Body of pancreas (tissue), 4 donors: ENCODE data around the gene ACSBG1.

Source experiments
- POLR2A ChIP-seq, 3 donors: fragments of 450-650 bp; IDR thresholded peaks; one replicate each; pipeline ENCODE4 v1.6.1; 2016; ENCODE audit warnings: antibody characterized with exemption in 3 of 3, mild to moderate bottlenecking in 2 of 3
- TF ChIP-seq, protein P1 (sequence below), 7 experiments: fragments of 450-650 bp in 4 of 7; fragments of 200-600 bp in 3 of 7; sonication (generic) in 3 of 7; IDR thresholded peaks; one replicate each; pipeline ENCODE4 v1.5.1; 2016 to 2019; ENCODE audit warnings: antibody characterized with exemption in 7 of 7

DNA sequence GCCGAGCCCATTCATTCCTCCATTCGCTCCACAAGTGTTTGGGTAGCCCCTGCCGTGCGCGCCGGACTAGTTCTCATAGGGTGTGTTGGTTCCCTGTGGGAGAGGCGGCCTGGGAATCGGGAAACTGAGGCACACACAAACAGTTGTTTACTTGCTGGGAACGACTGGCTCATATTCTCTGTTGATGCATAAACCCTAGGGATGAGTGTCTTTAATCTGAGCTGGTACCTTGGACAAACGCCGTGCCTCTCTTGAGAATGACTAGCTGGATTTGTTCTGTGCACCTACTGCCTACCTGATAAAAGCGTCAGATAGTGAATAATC lies 30.7 kb upstream of the ACSBG1 start:
- TF ChIP-seq POLR2A (IDR thresholded peaks at IDR 0.05), result no peak
- TF ChIP-seq, protein P1, sequence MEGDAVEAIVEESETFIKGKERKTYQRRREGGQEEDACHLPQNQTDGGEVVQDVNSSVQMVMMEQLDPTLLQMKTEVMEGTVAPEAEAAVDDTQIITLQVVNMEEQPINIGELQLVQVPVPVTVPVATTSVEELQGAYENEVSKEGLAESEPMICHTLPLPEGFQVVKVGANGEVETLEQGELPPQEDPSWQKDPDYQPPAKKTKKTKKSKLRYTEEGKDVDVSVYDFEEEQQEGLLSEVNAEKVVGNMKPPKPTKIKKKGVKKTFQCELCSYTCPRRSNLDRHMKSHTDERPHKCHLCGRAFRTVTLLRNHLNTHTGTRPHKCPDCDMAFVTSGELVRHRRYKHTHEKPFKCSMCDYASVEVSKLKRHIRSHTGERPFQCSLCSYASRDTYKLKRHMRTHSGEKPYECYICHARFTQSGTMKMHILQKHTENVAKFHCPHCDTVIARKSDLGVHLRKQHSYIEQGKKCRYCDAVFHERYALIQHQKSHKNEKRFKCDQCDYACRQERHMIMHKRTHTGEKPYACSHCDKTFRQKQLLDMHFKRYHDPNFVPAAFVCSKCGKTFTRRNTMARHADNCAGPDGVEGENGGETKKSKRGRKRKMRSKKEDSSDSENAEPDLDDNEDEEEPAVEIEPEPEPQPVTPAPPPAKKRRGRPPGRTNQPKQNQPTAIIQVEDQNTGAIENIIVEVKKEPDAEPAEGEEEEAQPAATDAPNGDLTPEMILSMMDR (IDR thresholded peaks at IDR 0.05), result no peak
